HG03460 (cell line): ENCODE data around the gene WASL.

ENCODE experiments used
- ATAC-seq: cut with Tn5 transposase; IDR thresholded peaks from one replicate; pipeline ENCODE4 v1.9.1; 2021; ENCODE audit not compliant: unreplicated experiment

Gene WASL

DNA sequence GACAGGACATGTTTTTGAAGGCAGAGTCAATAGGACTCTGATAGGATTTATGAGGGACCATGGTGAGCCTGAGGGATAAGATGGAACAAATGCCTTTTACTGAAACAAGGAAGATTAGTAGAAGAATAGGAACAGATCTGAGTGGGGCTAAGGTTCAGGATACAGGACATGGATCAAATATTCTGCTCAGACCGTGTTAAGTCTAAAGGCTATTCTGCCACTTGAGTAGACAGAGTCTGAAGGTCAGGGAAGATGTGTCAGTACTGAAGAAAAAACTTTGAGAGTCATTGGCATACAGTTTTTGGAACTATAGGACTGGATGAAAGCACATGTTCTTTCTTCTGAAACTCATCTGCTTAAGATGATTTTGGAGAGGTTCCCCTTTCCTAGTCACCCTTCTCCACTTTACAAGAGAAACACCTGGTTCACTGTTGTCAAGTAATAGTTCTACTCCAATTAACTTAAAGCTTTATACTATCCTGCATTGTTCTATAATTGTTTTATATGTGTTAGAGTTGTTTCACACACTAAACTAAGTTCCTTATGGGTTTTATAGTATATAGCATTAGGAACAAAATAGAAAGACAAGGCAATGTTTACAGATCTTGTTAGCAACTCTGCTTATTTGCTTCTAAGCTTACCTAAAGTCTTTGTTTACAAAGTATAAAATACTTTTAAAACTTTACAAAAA, 43.4 kb downstream of the WASL start:
- ATAC-seq: no peak

DNA sequence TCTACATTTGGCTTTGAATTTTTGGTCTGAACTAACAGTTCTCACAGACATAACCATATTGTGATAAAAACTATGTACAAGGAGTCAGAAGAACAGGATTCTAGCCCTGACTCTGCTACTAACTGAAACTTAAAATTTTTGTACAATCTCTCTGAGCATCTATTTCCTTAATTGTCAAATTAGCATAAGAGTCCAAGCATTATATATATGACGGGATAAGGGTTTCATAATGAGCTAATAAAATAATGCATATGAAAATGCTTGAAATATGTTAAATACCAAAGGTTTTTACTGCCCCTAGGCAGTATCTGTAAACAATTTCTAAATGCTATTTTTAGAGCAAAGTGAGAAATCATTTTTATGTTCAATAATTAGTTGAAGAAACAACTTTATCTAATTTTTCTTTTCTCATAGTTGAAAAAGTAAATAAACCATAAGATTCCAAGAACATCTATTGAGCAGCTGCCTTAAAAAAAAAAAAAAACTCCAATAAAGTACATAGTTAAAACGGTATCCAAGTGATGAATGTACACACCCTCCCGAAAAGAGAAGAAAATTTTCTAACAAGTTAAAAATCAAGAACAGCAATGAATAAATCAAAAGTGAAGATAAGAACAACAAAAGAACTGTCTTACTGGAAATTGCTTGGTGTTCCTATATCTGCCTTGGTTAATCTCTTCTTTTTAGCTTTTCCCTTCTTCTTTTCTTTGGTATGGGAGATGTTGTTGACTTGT, 52.7 kb downstream of the WASL start:
- ATAC-seq: no peak

DNA sequence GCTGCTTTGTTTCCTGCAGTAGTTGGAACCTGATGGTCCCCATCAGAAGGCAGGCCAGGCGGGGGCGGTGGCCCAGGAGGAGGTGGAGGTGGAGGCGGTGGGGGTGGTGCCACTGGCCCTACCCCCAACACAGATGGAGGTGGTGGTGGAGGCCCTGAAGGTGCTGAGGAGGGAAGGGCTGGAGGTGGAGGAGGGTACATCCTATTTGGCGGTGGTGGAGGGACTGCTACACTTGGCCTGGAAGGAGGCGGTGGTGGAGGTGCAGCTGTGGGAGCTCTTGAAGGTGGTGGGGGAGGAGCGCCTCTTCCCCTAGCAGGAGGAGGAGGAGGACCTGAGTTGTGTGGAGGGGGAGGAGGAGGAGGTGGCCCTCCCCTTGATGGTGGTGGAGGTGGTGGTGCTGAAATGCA, 56.3 kb downstream of the WASL start:
- ATAC-seq: no peak

DNA sequence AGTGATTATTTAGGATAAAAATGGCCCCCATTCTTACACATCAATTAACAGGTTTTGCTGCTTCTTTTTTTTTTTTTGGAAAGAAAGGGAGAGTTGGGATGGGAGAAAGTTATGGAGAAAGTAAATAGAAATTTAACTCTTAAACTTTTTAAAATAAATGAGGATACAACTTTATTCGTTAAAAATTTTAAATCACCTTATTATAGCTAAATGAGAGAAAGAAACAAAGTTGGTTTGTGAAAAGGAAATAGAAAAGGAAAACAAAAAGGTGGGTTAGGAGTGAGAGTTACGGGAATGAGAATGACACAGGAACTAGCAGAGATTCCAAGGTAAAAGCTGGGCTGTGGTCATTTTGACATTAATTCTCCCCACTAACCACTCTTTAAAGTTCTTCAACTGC, 58.3 kb downstream of the WASL start:
- ATAC-seq: no peak

DNA sequence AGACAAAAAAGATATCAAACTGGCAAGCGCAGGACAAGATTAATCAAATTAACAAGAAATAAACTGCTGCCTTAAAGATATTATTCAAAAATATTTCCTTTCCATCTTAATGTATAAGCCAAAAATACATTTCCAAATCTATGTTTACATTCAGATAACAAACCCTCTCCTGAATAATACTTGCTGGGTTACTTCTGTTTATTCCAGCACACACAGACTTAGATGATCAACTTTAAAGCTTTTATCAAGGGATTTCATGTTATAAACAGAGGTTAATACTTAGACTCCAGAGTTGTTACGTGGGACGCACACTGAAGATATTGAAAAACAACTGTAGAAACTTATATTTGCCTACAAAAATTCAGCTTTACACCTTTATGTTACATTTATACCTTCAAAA, 59.6 kb downstream of the WASL start:
- no peak for ATAC-seq

DNA sequence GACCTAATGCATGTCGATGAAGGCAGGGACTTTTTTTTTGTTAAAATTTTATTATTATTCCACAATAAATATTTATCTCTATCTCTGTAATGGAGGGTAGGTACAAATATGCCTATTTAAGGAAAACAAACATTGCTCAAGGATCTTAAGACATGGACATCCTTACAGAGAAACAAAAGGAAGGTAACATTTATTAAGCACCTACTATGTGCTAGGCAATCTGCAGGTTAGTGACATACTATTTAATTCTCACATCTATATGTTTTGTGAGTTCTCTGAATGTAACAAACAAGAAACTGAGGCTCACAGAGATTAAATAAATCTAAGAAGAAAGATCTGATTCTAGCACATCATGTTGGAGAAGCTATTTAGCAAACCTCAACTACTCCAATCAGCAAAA, 61.1 kb downstream of the WASL start:
- ATAC-seq: no peak

DNA sequence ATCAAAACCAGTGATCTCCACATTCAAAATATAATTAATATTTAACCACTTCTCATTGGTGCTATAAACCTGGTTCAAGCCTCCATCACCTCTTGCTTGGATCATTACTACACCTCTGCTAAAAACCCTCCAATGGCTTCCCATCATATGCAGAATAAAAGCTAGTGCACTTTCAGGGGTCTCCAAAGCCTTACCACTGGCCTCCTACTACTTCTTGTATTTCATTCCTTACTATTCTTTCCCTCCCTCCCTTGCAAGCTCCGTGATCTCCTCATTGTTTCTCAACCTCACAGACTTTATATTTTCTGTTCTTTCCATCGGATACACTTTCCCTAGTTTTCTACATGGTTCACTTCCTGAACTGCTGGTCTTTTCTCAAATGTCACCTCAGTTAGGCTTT, 61.6 kb downstream of the WASL start:
- no peak for ATAC-seq

DNA sequence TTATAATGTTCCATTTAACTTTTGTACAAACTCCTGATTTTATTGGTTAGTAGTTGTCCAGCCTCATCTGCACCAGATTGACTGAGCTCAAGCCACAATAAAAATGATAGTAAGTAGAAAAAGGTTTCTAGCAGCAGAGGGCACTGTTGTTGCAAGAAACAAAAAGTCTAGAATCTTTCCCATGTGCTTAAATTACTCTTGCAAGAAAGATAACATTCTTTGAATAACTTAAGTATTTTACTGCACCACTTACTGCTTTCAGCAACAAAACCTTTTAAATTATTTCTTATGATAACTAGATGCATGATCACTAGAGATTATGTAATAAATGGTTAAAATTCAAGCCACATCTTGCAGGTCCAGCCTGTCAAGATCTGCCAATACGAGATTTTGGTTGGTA, 66.1 kb downstream of the WASL start:
- peak; percentile 68 for ATAC-seq

DNA sequence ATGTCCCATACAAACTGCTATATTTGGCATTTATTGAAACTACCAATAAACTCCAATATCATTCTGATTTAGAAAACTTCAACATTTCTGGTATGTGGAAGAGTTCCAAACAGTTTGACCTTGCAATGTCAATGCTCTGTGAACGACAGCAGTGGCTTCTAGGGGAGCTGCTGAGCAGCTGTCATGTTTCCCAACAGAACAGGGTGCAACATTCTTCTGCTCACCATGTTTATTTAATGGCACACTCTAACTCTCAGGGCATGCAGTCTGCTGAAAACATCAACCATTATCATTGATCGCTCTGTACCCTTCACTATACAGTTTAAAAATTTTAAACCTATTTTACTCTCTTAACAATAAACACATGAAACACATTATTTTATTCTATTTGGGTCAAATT, 67.2 kb downstream of the WASL start:
- no peak for ATAC-seq

DNA sequence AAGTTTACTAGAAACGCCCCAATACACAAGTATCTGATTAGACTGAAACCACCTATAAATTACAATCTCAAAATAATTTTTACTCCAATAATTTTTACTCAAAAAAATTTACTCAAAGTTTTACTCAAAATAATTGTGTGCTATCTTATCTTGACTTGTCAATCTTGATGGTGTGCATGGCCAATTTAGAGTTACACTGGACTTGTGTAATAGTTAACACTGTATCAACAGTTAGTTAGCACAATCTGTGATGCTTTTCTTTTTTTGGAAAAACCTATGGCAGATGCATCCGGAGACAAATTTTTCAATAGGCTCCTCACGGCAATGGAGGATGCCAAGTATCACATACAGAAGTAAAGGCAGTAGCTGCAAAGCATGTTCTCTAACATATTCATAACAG, 68.2 kb downstream of the WASL start:
- no peak for ATAC-seq

DNA sequence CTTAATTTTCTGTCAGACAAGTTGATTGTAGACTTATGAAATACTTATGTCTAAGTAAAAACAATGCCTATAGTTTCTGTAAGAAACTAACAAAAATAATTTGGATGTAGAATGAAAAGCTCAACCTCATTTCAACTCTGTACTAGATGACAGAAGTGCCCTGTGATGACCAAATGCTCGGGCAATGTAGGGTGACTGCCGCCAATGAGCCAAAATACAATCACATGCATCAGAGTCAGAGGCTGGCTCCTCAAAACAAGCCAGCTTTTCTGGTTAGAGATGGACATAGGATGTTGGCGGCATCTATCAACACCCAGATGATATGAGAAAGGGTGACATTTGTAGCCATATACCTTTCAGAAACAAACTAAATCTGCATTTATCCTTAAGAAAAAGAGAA, 69.2 kb downstream of the WASL start:
- no peak for ATAC-seq

DNA sequence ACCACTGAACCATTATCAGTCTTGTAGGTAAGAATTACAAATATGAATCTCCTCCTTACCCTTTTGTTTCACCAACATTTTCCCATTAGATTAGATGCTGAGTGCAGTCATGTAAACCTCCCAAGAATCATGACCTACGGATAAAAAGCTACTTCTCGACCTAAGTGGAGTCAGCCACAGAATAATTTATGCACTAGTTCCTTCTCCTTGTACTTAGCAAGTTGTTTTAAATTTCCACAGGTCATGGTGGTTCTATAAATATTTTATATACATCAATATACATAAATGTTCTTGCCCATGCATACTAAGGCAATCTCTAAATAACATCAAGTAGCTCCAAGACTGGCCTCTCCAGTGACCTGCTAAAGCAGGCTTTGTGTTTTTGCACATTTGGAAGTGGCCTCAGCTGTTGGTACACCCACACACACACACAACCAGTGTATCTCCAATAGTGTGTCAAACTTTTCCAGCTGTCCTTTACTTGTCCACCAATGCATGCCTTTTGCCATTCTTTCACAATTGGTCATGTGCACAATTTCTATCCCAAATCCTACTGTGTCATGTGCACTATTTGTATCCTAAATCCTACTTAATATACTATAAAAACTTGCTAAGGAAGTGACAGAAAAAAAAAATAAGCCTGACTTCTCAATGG, 71.6 kb downstream of the WASL start:
- no peak for ATAC-seq

DNA sequence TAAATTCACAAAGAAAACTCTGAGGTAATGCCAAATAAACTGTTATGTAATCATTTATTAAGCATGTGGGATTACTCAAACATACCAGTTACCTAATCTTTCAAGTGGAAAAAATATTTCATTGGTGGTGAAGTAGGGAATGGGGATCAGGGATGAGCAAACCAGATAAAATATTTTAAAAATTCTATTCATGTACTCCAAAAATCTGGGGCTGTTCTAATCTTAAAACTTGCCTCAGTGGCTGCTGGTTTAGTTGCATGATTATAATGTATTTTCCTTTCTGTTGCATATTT, 73.7 kb downstream of the WASL start:
- ATAC-seq: no peak

DNA sequence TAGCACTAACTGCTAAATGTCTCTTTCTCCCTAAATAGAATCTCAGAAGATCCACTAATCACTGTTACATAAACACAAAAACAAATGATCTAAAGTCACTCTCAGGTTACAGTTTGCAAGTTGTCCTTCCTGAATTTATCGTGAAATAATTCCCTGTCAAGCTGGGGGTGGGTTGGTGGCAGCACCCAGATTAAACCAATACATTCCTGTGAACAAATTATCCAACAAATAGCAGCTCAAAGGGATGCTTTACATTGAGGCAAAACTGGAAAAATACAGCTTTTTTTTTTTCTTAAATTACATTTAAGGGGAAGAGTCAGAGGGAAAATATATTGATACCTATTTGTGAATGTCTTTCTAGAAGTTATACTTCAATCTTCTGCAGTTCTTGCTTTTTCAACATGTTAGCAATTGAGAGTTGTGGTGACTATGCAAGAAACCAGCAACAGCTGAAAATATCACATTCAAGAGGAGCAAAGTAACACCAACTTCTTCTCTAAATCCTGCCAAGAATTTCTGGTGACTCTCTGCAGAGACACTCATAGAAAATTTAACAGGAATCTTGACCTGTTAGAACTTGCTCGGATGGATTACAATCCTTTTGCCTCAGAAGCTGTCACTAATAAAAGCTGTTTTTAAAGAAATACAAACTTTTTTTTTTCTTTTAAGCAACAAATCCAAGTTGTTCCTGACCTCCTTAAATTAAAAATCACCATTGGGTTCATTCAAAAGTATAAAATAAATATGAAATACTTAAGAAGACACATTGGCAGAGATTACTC, 74.2 kb downstream of the WASL start:
- ATAC-seq: no peak

DNA sequence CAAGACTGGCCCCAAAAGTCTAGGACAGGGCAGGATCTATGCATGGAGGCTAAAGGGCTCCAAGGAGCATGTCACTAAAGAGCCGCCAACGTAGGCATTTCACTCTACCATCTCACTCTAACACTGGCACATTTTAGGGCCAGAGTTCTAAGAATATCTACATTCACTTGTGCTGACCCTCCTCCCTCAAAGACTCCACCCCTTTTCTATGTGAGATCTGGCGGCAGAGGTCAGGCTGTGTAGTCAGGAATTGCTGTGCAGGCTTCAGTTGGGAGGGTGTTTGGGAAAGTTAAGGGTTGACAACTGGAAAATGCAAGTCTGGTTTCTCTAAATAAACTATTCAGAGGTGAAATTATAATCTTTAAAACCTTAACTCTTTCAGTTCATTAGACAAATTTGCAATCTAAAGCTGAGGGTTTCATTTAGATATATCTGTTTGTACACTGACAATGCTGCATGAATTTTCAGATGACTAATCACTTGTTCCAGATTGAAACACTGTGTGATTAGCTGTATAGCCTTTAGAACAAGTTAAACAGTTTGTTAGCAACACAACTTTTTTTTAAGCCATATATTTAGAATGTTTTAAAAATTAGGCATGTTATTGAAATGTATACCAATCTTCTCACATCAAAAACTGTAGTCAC, 74.9 kb downstream of the WASL start:
- ATAC-seq: no peak

DNA sequence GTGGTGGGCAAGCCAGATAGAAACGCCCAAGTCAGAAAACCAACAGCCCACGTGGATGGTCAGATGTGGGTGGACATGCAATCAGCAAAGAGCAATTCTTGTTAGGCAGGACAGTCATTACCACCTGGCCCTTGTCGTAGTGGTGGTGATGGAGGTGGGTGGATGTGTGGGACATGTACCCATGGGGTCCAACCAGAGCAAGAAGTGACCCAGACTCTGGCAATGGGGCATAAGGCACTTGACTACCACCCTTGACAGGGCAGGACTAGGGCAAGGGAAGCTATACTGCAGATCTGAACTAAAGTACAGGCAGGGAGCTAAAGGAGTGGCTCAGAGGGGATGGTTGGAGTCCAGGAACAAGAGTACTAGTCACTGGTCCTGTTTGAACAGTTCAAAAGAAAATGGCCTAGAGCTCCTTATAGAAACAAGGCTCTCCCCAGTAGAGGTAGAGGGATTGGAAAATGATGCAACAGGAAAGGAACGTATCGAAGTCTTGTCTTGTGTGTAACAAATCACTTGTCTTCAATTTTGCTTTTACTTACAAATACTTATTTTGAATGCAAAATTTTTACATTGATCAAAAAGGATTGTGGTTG, 75.6 kb downstream of the WASL start:
- ATAC-seq: no peak

DNA sequence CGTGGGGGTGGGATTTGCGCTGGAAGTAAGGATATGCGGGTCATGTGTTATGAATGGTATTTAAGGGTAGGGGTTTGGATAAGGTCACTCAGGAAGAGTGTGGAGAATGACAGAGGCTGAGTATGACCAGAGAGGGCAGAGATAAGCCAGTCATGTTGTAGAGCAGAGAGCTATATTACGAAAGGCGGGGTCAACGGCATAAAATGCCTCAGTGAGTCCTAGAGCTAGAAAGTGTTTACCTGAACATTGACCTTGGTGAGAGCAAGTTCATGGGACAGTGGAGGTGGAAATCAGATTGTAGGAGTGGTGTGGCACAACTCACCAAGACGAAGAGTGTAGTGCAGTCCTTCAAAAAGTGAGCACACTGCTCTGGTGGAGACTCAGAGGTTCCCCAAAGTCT, 79.3 kb downstream of the WASL start:
- no peak for ATAC-seq

DNA sequence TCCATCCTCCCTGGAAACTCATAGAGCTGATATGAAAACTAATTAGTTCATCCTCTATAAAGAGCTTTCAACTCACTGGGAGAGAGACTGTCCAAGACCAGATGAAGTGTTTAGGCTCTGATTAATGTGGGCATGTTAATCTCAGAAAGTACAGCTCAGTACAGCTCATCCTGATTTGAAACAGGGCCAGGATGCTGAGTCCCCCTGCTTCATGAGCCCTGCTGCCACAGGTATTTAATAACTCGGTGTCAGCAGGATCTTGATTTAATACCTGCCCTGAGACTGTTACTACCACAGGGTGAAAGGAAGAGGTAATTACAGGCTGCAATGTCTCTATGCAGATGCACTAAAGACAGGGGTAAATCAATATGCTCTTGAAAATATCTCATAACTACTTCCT, 82.3 kb downstream of the WASL start:
- ATAC-seq: no peak

DNA sequence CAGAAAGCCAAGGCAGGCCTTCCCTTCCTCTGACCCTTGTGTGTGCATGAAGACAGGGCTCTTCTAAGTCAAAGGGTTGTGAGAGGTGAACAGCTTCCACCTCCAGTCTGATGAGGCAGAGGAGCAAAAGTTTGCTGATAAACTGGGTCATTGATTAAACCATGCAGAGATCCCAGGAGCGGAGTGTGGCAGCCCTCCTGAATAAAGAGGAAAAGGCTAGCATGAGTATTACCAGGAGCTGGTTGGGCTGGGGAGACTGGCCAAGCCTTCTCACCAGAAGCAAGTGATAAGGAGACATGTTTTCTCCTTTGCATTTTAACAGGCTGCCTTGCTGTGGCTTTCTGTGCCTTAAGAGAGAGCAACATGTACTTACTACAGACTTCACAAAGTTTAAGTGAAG, 82.9 kb downstream of the WASL start:
- ATAC-seq: no peak

DNA sequence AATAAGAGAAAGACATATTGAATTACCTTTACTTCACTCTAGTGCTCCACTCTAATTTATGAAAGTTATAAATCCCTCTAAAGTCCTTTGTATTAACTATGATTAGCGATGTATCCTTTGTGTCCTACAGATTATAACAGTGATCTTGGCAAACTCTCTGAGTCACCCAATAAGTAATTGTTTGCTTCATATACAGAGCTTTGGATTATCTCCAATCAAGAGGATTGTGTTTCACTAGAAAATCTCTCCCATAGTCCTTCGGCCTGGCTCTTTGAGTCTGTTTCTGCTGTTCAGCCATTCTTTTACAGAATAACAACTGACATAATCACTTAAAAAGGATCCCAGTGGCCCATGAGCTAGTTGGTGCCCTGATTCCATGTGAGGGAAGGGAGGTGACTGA, 83.6 kb downstream of the WASL start:
- no peak for ATAC-seq

DNA sequence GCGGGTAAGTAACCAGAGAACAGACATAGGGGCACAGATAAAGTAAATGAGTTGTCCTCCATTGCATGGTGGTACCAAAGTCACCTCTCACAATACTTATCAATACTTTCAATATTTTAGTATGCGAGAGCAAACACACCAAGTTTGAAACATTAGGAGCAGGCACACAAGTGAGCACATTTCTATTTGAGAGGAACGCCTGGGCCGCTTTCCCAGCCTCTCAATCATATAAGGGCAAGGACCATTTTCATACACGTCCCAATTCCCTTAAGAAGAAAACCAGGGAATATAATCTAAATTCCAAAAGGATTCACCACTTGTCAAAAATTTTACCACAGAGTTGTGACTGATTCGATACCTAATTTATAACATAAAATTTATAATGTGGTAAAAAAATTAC, 85.6 kb downstream of the WASL start:
- ATAC-seq: no peak
